Caco-2 (cell line): ENCODE data around the gene RPE. TPM values are rescaled to one million over a fixed set of nuclear protein-coding genes. Genes with fewer than 3 reads are reported as not detected.

Experiments
- BruUV-seq: library from RNA; stranded (reverse); fragments of 400-500 nt; replicated peaks from 2 replicates; lab custom pipeline; 2021; lab: Mats Ljungman, UMichigan
- CTCF ChIA-PET: fragments of 300-600 bp; sonication (Branson Sonifier 250); formaldehyde crosslinking; loops from one replicate; lab custom pipeline; 2022; ENCODE audit warnings: antibody characterized with exemption; lab: Charles Lee
- POLR2A ChIA-PET: fragments of 300-600 bp; sonication (Branson Sonifier 250); formaldehyde crosslinking; loops from one replicate; lab custom pipeline; 2022; ENCODE audit warnings: antibody characterized with exemption; lab: Charles Lee
- DNase-seq, 2 experiments: peaks; one replicate each; pipeline versions ENCODE4 v3.0.0 to v3.0.0-alpha.2; 2020 to 2022
- H3K27me3 ChIP-seq: replicated peaks from 2 replicates; pipeline ENCODE4 v1.6.0; 2011; ENCODE audit warnings: low read length; ENCODE audit not compliant: control insufficient read depth, insufficient read depth
- H3K36me3 ChIP-seq: 2 replicates; pipeline ENCODE4 v1.5.1; 2011; ENCODE audit warnings: low read length; ENCODE audit not compliant: control insufficient read depth, insufficient read depth
- H3K4me1 ChIP-seq: fragments of 250-450 bp; sonication (Bioruptor Pico); 2 replicates; pipeline ENCODE4 v1.5.1; 2020; ENCODE audit warnings: mild to moderate bottlenecking
- H3K4me3 ChIP-seq: 2 replicates; pipeline ENCODE4 v1.5.1; 2011; ENCODE audit warnings: low read depth, mild to moderate bottlenecking, control low read depth, low read length
- H3K9me3 ChIP-seq: fragments of 250-450 bp; sonication (Bioruptor Pico); 2 replicates; pipeline ENCODE4 v1.5.1; 2020; ENCODE audit warnings: mild to moderate bottlenecking, moderate library complexity
- H3K27ac Mint-ChIP-seq: one replicate; pipeline ENCODE4 v1.8.0; 2022; ENCODE audit warnings: mixed read lengths; ENCODE audit not compliant: unreplicated experiment
- H3K27me3 Mint-ChIP-seq: one replicate; pipeline ENCODE4 v1.8.0; 2022; ENCODE audit warnings: mixed read lengths; ENCODE audit not compliant: insufficient read depth, unreplicated experiment
- H3K36me3 Mint-ChIP-seq: one replicate; pipeline ENCODE4 v1.8.0; 2022; ENCODE audit warnings: mild to moderate bottlenecking, mixed read lengths; ENCODE audit not compliant: insufficient read depth, unreplicated experiment
- H3K4me1 Mint-ChIP-seq: one replicate; pipeline ENCODE4 v1.8.0; 2022; ENCODE audit warnings: low read depth, mixed read lengths; ENCODE audit not compliant: unreplicated experiment
- H3K4me3 Mint-ChIP-seq: one replicate; pipeline ENCODE4 v1.8.0; 2022; ENCODE audit warnings: mild to moderate bottlenecking, moderate library complexity, mixed read lengths; ENCODE audit not compliant: unreplicated experiment
- H3K9me3 Mint-ChIP-seq: one replicate; pipeline ENCODE4 v1.8.0; 2022; ENCODE audit warnings: mixed read lengths; ENCODE audit not compliant: unreplicated experiment
- CTCF ChIP-seq, 2 experiments: fragments of 200-600 bp in 1 of 2; IDR thresholded peaks; 1 replicate in 1 of 2; 2 replicates in 1 of 2; pipeline versions ENCODE4 v1.5.1 to v1.8.0; 2011 to 2022; ENCODE audit warnings: antibody characterized with exemption in 1 of 2, control low read depth in 1 of 2, inconsistent platforms in 1 of 2, low read depth in 1 of 2, low read length in 1 of 2, mild to moderate bottlenecking in 1 of 2, moderate library complexity in 1 of 2; ENCODE audit not compliant: insufficient read depth in 1 of 2, severe bottlenecking in 1 of 2, unreplicated experiment in 1 of 2
- intact Hi-C: fragments of 100-400 bp; cut with micrococcal nuclease; formaldehyde crosslinking; loops from one replicate; pipeline ENCODE4 v1.10.0; 2022; ENCODE audit not compliant: unreplicated experiment
- total RNA-seq: library from RNA; stranded (reverse); gene quantifications from 2 replicates; pipeline ENCODE4 v1.2.3, GENCODE V29; 2022

Gene RPE
- total RNA-seq, 1 experiment from 2014 or later = 92.9 TPM

GRCh38 chr2:209965723-209966122 is 36.7 kb upstream of the RPE start:
- ChIA-PET CTCF (no interaction called here), POLR2A (no interaction called here)
- intact Hi-C loops = loop anchor here (10.0 kb wide), 1 partner anchor 391 kb away; no protein-coding TSS in a partner anchor
- H3K9me3 Mint-ChIP-seq = no peaks in the 10 kb centered on the region
- TF ChIP-seq CTCF (IDR thresholded peaks at IDR 0.05; ENCODE audit: insufficient read depth in 1 of 2, low read depth in 1 of 2, low read length in 1 of 2, severe bottlenecking in 1 of 2, unreplicated experiment in 1 of 2) = no peak
- no peaks in the 10 kb centered on the region for H3K27me3 Mint-ChIP-seq
- no peak for DNase-seq
- H3K27me3 ChIP-seq = no peaks in the 10 kb centered on the region
- 0 out of 2 replicates have a peak, but pooled peaks cover 4% of the 10 kb centered on the region for H3K4me1 ChIP-seq
- H3K4me3 Mint-ChIP-seq = no peak overlapping the region
- H3K4me3 ChIP-seq = no peak overlapping the region
- no peaks in the 10 kb centered on the region for H3K36me3 ChIP-seq
- no TSS peak for BruUV-seq
- no peaks in the 10 kb centered on the region for H3K36me3 Mint-ChIP-seq
- no peak overlapping the region for H3K27ac Mint-ChIP-seq
- H3K9me3 ChIP-seq = no peaks in the 10 kb centered on the region
- peaks cover 9% of the 10 kb centered on the region for H3K4me1 Mint-ChIP-seq

- Histone ChIP-seq H3K4me1 (0 out of 2 replicates have a peak, but pooled peaks cover 8% of the 10 kb centered on the region), H3K27me3 (no peaks in the 10 kb centered on the region), H3K4me3 (no peak overlapping the region), H3K9me3 (no peaks in the 10 kb centered on the region), H3K36me3 (no peaks in the 10 kb centered on the region)
- POLR2A ChIA-PET = no interaction called here
- intact Hi-C loops = loop anchor here (1.0 to 10.0 kb wide), 2 partner anchors 33 to 395 kb away; partner anchors contain the start of gene RPE
- Mint-ChIP-seq H3K27ac (peak overlapping the region; percentile 79), H3K27me3 (no peaks in the 10 kb centered on the region), H3K4me1 (peaks cover 10% of the 10 kb centered on the region), H3K9me3 (no peaks in the 10 kb centered on the region), H3K36me3 (no peaks in the 10 kb centered on the region), H3K4me3 (no peak overlapping the region)
- TF ChIP-seq CTCF (IDR thresholded peaks at IDR 0.05; ENCODE audit: insufficient read depth in 1 of 2, low read depth in 1 of 2, low read length in 1 of 2, severe bottlenecking in 1 of 2, unreplicated experiment in 1 of 2) = no peak
- no peak for DNase-seq
- CTCF ChIA-PET = interaction anchor here (1.0 to 1.5 kb wide), 2 partner anchors 9 kb away, joined by 4 to 9 read pairs; no protein-coding TSS in a partner anchor
- no TSS peak for BruUV-seq
These were observed 32.7 kb upstream of the RPE start for GRCh38 chr2:209969692-209970091.

GRCh38 chr2:209970271-209970670 is 32.2 kb upstream of the RPE start:
- Mint-ChIP-seq H3K4me1 (peaks cover 10% of the 10 kb centered on the region), H3K27ac (peak overlapping the region; percentile 79), H3K4me3 (no peak overlapping the region), H3K9me3 (no peaks in the 10 kb centered on the region), H3K27me3 (no peaks in the 10 kb centered on the region), H3K36me3 (no peaks in the 10 kb centered on the region)
- H3K27me3 ChIP-seq = no peaks in the 10 kb centered on the region
- BruUV-seq = no TSS peak
- DNase-seq = peak in 1 of 2 experiments; percentile 57
- no peaks in the 10 kb centered on the region for H3K9me3 ChIP-seq
- ChIA-PET POLR2A (no interaction called here), CTCF (interaction anchor here (1.5 kb wide), 1 partner anchor 9 kb away, joined by 9 read pairs; no protein-coding TSS in a partner anchor)
- H3K36me3 ChIP-seq = no peaks in the 10 kb centered on the region
- intact Hi-C loops = loop anchor here (1.0 kb wide), 1 partner anchor 32 kb away; the partner anchor contains the start of gene RPE
- H3K4me3 ChIP-seq = no peak overlapping the region
- no peak for TF ChIP-seq CTCF (IDR thresholded peaks at IDR 0.05; ENCODE audit: insufficient read depth in 1 of 2, low read depth in 1 of 2, low read length in 1 of 2, severe bottlenecking in 1 of 2, unreplicated experiment in 1 of 2)
- 0 out of 2 replicates have a peak, but pooled peaks cover 8% of the 10 kb centered on the region for H3K4me1 ChIP-seq
